ENCODE results near the gene PLXNB2.

- TF ChIP-seq CTCF (conservative IDR thresholded peaks at IDR 0.05; ENCODE audit: low read depth, low read length) (no peak), RAD21 (IDR thresholded peaks at IDR 0.05; ENCODE audit: low read length) (no peak), POLR2A (IDR thresholded peaks at IDR 0.05; ENCODE audit: low read depth, low read length) (no peak), SMC3 (IDR thresholded peaks at IDR 0.05; ENCODE audit: low read depth, low read length) (no peak), FOS (IDR thresholded peaks at IDR 0.05; ENCODE audit: low read depth, low read length) (no peak), USF2 (IDR thresholded peaks at IDR 0.05; ENCODE audit: low read depth, low read length) (peak; percentile 85), CEBPB (IDR thresholded peaks at IDR 0.05; ENCODE audit: low read depth, low read length) (no peak), MXI1 (IDR thresholded peaks at IDR 0.05; ENCODE audit: borderline replicate concordance, low read depth, low read length) (no peak), MAFK (IDR thresholded peaks at IDR 0.05; ENCODE audit: low read depth, low read length) (no peak), NFE2L2 (IDR thresholded peaks at IDR 0.05; ENCODE audit: low read depth, low read length) (no peak), BHLHE40 (IDR thresholded peaks at IDR 0.05; ENCODE audit: low read depth, low read length) (peak; percentile 73), ELK1 (IDR thresholded peaks at IDR 0.05; ENCODE audit: borderline replicate concordance, low read depth, low read length) (no peak), MAZ (IDR thresholded peaks at IDR 0.05; ENCODE audit: borderline replicate concordance, low read depth, low read length) (peak; percentile 69; the same call in 1 of the 2 replicates)
Measured at GRCh38 chr22:50261615-50262459, 45.6 kb downstream of the PLXNB2 start, which contains the start of gene MAPK12.
